H1 (cell line): ENCODE measurements around the gene SIDT1. TPM values are rescaled to one million over a fixed set of nuclear protein-coding genes. Genes with fewer than 3 reads are reported as not detected.

Experiments used
- CTCF ChIA-PET: fragments of 300-600 bp; sonication (Branson Sonifier 250); formaldehyde crosslinking; loops from one replicate; lab custom pipeline; 2021; ENCODE audit not compliant: partially characterized antibody; lab: Charles Lee
- POLR2A ChIA-PET: fragments of 300-600 bp; sonication (Branson Sonifier 250); formaldehyde crosslinking; loops from one replicate; lab custom pipeline; 2021; ENCODE audit warnings: inconsistent platforms; ENCODE audit not compliant: partially characterized antibody; lab: Charles Lee
- DNase-seq, 2 experiments: peaks; one replicate each; pipeline versions ENCODE4 v3.0.0 to v3.0.0-alpha.2; 2010 to 2022; ENCODE audit warnings: low spot score in 2 of 2, low read depth in 1 of 2, mixed read lengths in 1 of 2
- FAIRE-seq: peaks from 2 replicates; lab custom pipeline; 2011; peaks lifted over from hg19 to GRCh38; lab: Jason Lieb, UNC
- H2AFZ ChIP-seq: 2 replicates; pipeline ENCODE4 v1.8.1; 2012; ENCODE audit warnings: low read length, inconsistent platforms
- H2AK5ac ChIP-seq: 2 replicates; pipeline ENCODE4 v1.6.1; 2013; ENCODE audit warnings: low read depth, low read length
- H2BK120ac ChIP-seq: replicated peaks from 2 replicates; pipeline ENCODE3; 2013; ENCODE audit warnings: low read depth, low read length, inconsistent platforms
- H2BK12ac ChIP-seq: 2 replicates; pipeline ENCODE4 v1.6.1; 2013; ENCODE audit warnings: low read depth, low read length
- H2BK15ac ChIP-seq: 2 replicates; pipeline ENCODE4 v1.6.1; 2013; ENCODE audit warnings: low read length
- H2BK20ac ChIP-seq: 2 replicates; pipeline ENCODE4 v1.6.1; 2013; ENCODE audit warnings: low read length
- H2BK5ac ChIP-seq: 2 replicates; pipeline ENCODE4 v1.6.1; 2013; ENCODE audit warnings: low read depth, low read length
- H3K14ac ChIP-seq: 2 replicates; pipeline ENCODE4 v1.6.1; 2013; ENCODE audit warnings: inconsistent platforms; ENCODE audit not compliant: insufficient read length
- H3K18ac ChIP-seq: 2 replicates; pipeline ENCODE4 v1.6.1; 2013; ENCODE audit warnings: low read length; ENCODE audit errors: extremely low read depth
- H3K23ac ChIP-seq: 2 replicates; pipeline ENCODE4 v1.6.1; 2013; ENCODE audit warnings: inconsistent platforms; ENCODE audit not compliant: insufficient read length
- H3K23me2 ChIP-seq: 2 replicates; pipeline ENCODE4 v1.6.1; 2013; ENCODE audit warnings: low read depth, low read length
- H3K27ac ChIP-seq: 2 replicates; pipeline ENCODE4 v1.6.1; 2011; ENCODE audit warnings: low read depth, low read length, inconsistent platforms
- H3K27me3 ChIP-seq, 4 experiments: replicated peaks in 1 of 4; 1 replicate in 1 of 4; 2 replicates in 3 of 4; pipeline versions ENCODE4 v1.6.1 to v1.8.1; 2011 to 2013; ENCODE audit warnings: low read length in 3 of 4, mild to moderate bottlenecking in 3 of 4, inconsistent platforms in 2 of 4, mixed read lengths in 2 of 4, moderate library complexity in 1 of 4; ENCODE audit not compliant: control insufficient read depth in 3 of 4, insufficient read depth in 3 of 4; ENCODE audit errors: extremely low read depth in 1 of 4
- H3K36me3 ChIP-seq, 4 experiments: 2 replicates each; pipeline versions ENCODE4 v1.6.1 to v1.8.1; 2011 to 2013; ENCODE audit warnings: mild to moderate bottlenecking in 4 of 4, low read length in 3 of 4, moderate library complexity in 2 of 4, control low read depth in 1 of 4, inconsistent platforms in 1 of 4; ENCODE audit not compliant: insufficient read depth in 4 of 4, control insufficient read depth in 2 of 4
- H3K4ac ChIP-seq: replicated peaks from 2 replicates; pipeline ENCODE3; 2013; ENCODE audit warnings: low read length, low read depth, mixed read lengths, inconsistent platforms; ENCODE audit not compliant: insufficient read length
- H3K4me1 ChIP-seq, 4 experiments: replicated peaks in 1 of 4; 1 replicate in 1 of 4; 2 replicates in 3 of 4; pipeline versions ENCODE4 v1.6.1 to v1.8.1; 2011 to 2013; ENCODE audit warnings: low read length in 3 of 4, inconsistent platforms in 2 of 4, mixed read lengths in 1 of 4; ENCODE audit not compliant: insufficient read depth in 4 of 4, control insufficient read depth in 3 of 4
- H3K4me2 ChIP-seq, 2 experiments: 2 replicates each; pipeline versions ENCODE4 v1.6.1 to v1.8.1; 2011 to 2013; ENCODE audit warnings: low read depth in 2 of 2, low read length in 2 of 2, control low read depth in 1 of 2, inconsistent platforms in 1 of 2, mild to moderate bottlenecking in 1 of 2; ENCODE audit not compliant: insufficient read depth in 1 of 2
- H3K4me3 ChIP-seq, 4 experiments: fragments of 200-600, 300-600 bp in 1 of 4; sonication (generic), shearing (Covaris generic), sonication (Bioruptor Twin) in 1 of 4; 2 replicates each; pipeline versions ENCODE4 v1.5.1 to v1.8.1; 2011 to 2016; ENCODE audit warnings: low read length in 4 of 4, low read depth in 3 of 4, control low read depth in 2 of 4, inconsistent platforms in 2 of 4, mild to moderate bottlenecking in 2 of 4, mixed read lengths in 1 of 4, moderate library complexity in 1 of 4; ENCODE audit not compliant: insufficient read depth in 2 of 4; ENCODE audit errors: extremely low read depth in 1 of 4
- H3K56ac ChIP-seq: replicated peaks from 2 replicates; pipeline ENCODE3; 2013; ENCODE audit warnings: low read depth, mild to moderate bottlenecking, mixed read lengths, low read length, inconsistent platforms; ENCODE audit not compliant: insufficient read length
- H3K79me1 ChIP-seq: 2 replicates; pipeline ENCODE4 v1.6.1; 2013; ENCODE audit warnings: low read depth, low read length, control low read depth
- H3K79me2 ChIP-seq, 2 experiments: 2 replicates each; pipeline versions ENCODE4 v1.6.1 to v1.8.1; 2012 to 2013; ENCODE audit warnings: low read length in 2 of 2, mild to moderate bottlenecking in 2 of 2, inconsistent platforms in 1 of 2; ENCODE audit not compliant: insufficient read depth in 2 of 2, control insufficient read depth in 1 of 2
- H3K9ac ChIP-seq, 4 experiments: replicated peaks in 1 of 4; 1 replicate in 1 of 4; 2 replicates in 3 of 4; pipeline versions ENCODE4 v1.6.1 to v1.8.1; 2011 to 2013; ENCODE audit warnings: low read depth in 3 of 4, low read length in 3 of 4, control low read depth in 2 of 4, mild to moderate bottlenecking in 2 of 4, moderate library complexity in 2 of 4, inconsistent platforms in 1 of 4; ENCODE audit errors: extremely low read depth in 1 of 4
- H3K9me3 ChIP-seq, 2 experiments: 2 replicates each; pipeline versions ENCODE4 v1.6.1 to v1.8.1; 2012 to 2013; ENCODE audit warnings: mild to moderate bottlenecking in 2 of 2, moderate library complexity in 2 of 2, control low read depth in 1 of 2, inconsistent platforms in 1 of 2, low read depth in 1 of 2, low read length in 1 of 2, mixed read lengths in 1 of 2; ENCODE audit not compliant: insufficient read depth in 2 of 2
- H4K20me1 ChIP-seq, 2 experiments: replicated peaks in 1 of 2; 2 replicates each; pipeline versions ENCODE3 to v1.8.1; 2011 to 2013; ENCODE audit warnings: inconsistent platforms in 2 of 2, low read length in 2 of 2, mild to moderate bottlenecking in 1 of 2; ENCODE audit not compliant: insufficient read depth in 2 of 2, control insufficient read depth in 1 of 2
- H4K5ac ChIP-seq: 2 replicates; pipeline ENCODE4 v1.6.1; 2013; ENCODE audit warnings: low read length, low read depth, mixed read lengths, inconsistent platforms; ENCODE audit not compliant: insufficient read length
- H4K8ac ChIP-seq: 2 replicates; pipeline ENCODE4 v1.8.0; 2013; ENCODE audit warnings: mild to moderate bottlenecking, moderate library complexity, low read length, inconsistent platforms; ENCODE audit not compliant: insufficient read depth; ENCODE audit errors: extremely low read depth
- H4K91ac ChIP-seq: replicated peaks from 2 replicates; pipeline ENCODE3; 2013; ENCODE audit warnings: low read length, mixed read lengths, inconsistent platforms; ENCODE audit not compliant: insufficient read length
- HDAC2 ChIP-seq, 2 experiments: fragments of 300-600 bp in 1 of 2; sonication (generic) in 1 of 2; IDR thresholded peaks; 2 replicates each; pipeline ENCODE4 v1.6.1; 2011 to 2012; ENCODE audit warnings: low read depth in 2 of 2, low read length in 2 of 2, mild to moderate bottlenecking in 2 of 2, moderate library complexity in 2 of 2, borderline replicate concordance in 1 of 2, inconsistent platforms in 1 of 2
- MAFK ChIP-seq: IDR thresholded peaks from 2 replicates; pipeline ENCODE4 v1.6.1; 2012; ENCODE audit warnings: low read depth, mild to moderate bottlenecking, improper control_type of control experiment, low read length
- SIN3A ChIP-seq, 2 experiments: IDR thresholded peaks in 1 of 2; conservative IDR thresholded peaks in 1 of 2; 2 replicates each; pipeline ENCODE4 v1.6.1; 2011 to 2012; ENCODE audit warnings: low read length in 2 of 2, improper control_type of control experiment in 1 of 2, low read depth in 1 of 2, mild to moderate bottlenecking in 1 of 2
- WGBS, 2 experiments: shearing (Covaris generic) in 1 of 2; methylation state at CpG; one replicate each; pipeline versions ENCODE4 v1.1.6 to v1.1.7; 2013 to 2015; ENCODE audit warnings: low lambda C conversion rate in 2 of 2, mixed read lengths in 2 of 2, inconsistent platforms in 1 of 2, low coverage in 1 of 2, missing lambda C conversion rate in 1 of 2; ENCODE audit not compliant: insufficient replicate concordance in 2 of 2, insufficient coverage in 1 of 2, insufficient read length in 1 of 2; ENCODE audit errors: extremely low coverage in 1 of 2, missing lambda C conversion rate in 1 of 2; 5-methylcytosine and 5-hydroxymethylcytosine counted together
- polyA plus RNA-seq, 7 experiments: library from polyadenylated mRNA; depleted of rRNA in 3 of 7; stranded (reverse) in 5 of 7; unstranded in 2 of 7; fragments of >200 nt in 5 of 7; fragments of 200-250 nt in 2 of 7; gene quantifications; 1 replicate in 5 of 7; 2 replicates in 1 of 7; 4 replicates in 1 of 7; pipeline versions ENCODE4 v1.2.1 to v1.2.3, GENCODE V29; 2011 to 2013; ENCODE audit warnings: missing spikeins in 2 of 7, mixed read lengths in 2 of 7
- total RNA-seq: library from RNA; stranded (reverse); fragmentation: NEBNext Ultra II Directional; extraction: Animal tissue kit (Norgen Biotek cat#: 25700); gene quantifications from 2 replicates; pipeline ENCODE4 v1.2.1, GENCODE V29; 2021

The SIDT1 gene
- total and polyA plus RNA-seq, 2 of the 8 experiments (the other 6 are each of a cell fraction or from before 2014, with no cell fraction given): 0.06 TPM; not detected in 1

GRCh38 chr3:113614402-113614801 lies 82.0 kb downstream of the SIDT1 start:
- Histone ChIP-seq H3K9ac (no peak overlapping the region), H4K91ac (no peak overlapping the region), H3K23ac (no peak overlapping the region), H3K79me1 (no peaks in the 10 kb centered on the region), H2BK20ac (no peak overlapping the region), H3K4ac (no peak overlapping the region), H3K18ac (no peak overlapping the region), H2AK5ac (no peak overlapping the region), H4K20me1 (no peaks in the 10 kb centered on the region), H3K14ac (no peak overlapping the region), H4K8ac (no peak overlapping the region), H3K4me1 (no peaks in the 10 kb centered on the region), H2BK15ac (no peak overlapping the region), H3K56ac (no peak overlapping the region), H3K79me2 (no peaks in the 10 kb centered on the region), H2AFZ (peak overlapping the region; percentile 48; the same call in 1 of the 2 replicates), H2BK12ac (no peak overlapping the region), H2BK120ac (no peak overlapping the region), H3K36me3 (no peaks in the 10 kb centered on the region), H4K5ac (no peak overlapping the region), H3K4me2 (no peak overlapping the region), H3K4me3 (no peak overlapping the region), H3K23me2 (no peaks in the 10 kb centered on the region), H3K27ac (no peak overlapping the region), H2BK5ac (no peak overlapping the region), H3K9me3 (no peaks in the 10 kb centered on the region), H3K27me3 (no peaks in the 10 kb centered on the region; a peak in 1 of 7 replicates)
- FAIRE-seq: no peak
- POLR2A ChIA-PET: no interaction called here
- no peak for DNase-seq
- 91% methylated on average over 5 of the region's 5 CpGs; no CpG with 5 or more reads in 1 of the 2 experiments for WGBS, 2 experiments
- CTCF ChIA-PET: interaction anchor here (1.0 to 1.5 kb wide), 3 partner anchors 11 to 230 kb away, joined by 3 read pairs; no protein-coding TSS in a partner anchor
- TF ChIP-seq MAFK: no peak
- no peak for TF ChIP-seq SIN3A (conservative IDR thresholded peaks at IDR 0.05 in 1 of 2, IDR thresholded peaks at IDR 0.05 in 1 of 2; ENCODE audit: low read depth in 1 of 2, low read length in 2 of 2)
- no peak for TF ChIP-seq HDAC2 (IDR thresholded peaks at IDR 0.05; ENCODE audit: borderline replicate concordance in 1 of 2, low read depth in 2 of 2, low read length in 2 of 2)
